IMR-90 (cell line): Measurements from ENCODE around the gene PPP3CA. TPM values are rescaled to one million over a fixed set of nuclear protein-coding genes. Genes with fewer than 3 reads are reported as not detected.

Source experiments
- ATAC-seq: fragments of 200-7000 bp; cut with Tn5 transposase; 2 replicates; pipeline ENCODE4 v1.9.1; 2020; ENCODE audit warnings: low read depth, mild to moderate bottlenecking, moderate library complexity
- BruUV-seq: library from RNA; stranded (reverse); fragments of 400-500 nt; replicated peaks from 2 replicates; lab custom pipeline; 2021; lab: Mats Ljungman, UMichigan
- CTCF ChIA-PET: fragments of 300-600 bp; formaldehyde crosslinking; extraction: SDS; loops from one replicate; lab custom pipeline; 2021; ENCODE audit warnings: antibody characterized with exemption; lab: Yijun Ruan, JAX
- POLR2A ChIA-PET: fragments of 300-600 bp; sonication (Branson Sonifier 250); formaldehyde crosslinking; loops from one replicate; lab custom pipeline; 2022; ENCODE audit warnings: antibody characterized with exemption; ENCODE audit not compliant: unreplicated experiment; lab: Charles Lee
- DNase-seq: peaks from one replicate; pipeline ENCODE4 v3.0.0; 2013
- H2AFZ ChIP-seq: replicated peaks from 2 replicates; pipeline ENCODE3; 2013; ENCODE audit warnings: low read length, mild to moderate bottlenecking; ENCODE audit not compliant: poor library complexity
- H2AK5ac ChIP-seq: 2 replicates; pipeline ENCODE4 v1.6.1; 2013; ENCODE audit warnings: low read depth, low read length, inconsistent platforms
- H2AK9ac ChIP-seq: replicated peaks from 2 replicates; pipeline ENCODE3; 2013; ENCODE audit warnings: mild to moderate bottlenecking, low read depth, low read length, moderate library complexity; ENCODE audit not compliant: poor library complexity
- H2BK120ac ChIP-seq: 2 replicates; pipeline ENCODE4 v1.6.1; 2013; ENCODE audit warnings: low read depth, low read length, inconsistent platforms
- H2BK15ac ChIP-seq: 3 replicates; pipeline ENCODE4 v1.6.1; 2013; ENCODE audit warnings: low read depth, low read length, inconsistent platforms
- H2BK20ac ChIP-seq: 2 replicates; pipeline ENCODE4 v1.6.1; 2013; ENCODE audit warnings: low read depth, mild to moderate bottlenecking, inconsistent platforms, low read length, moderate library complexity
- H2BK5ac ChIP-seq: 2 replicates; pipeline ENCODE4 v1.6.1; 2013; ENCODE audit warnings: mild to moderate bottlenecking, low read depth, low read length, inconsistent platforms; ENCODE audit not compliant: poor library complexity, severe bottlenecking
- H3K14ac ChIP-seq: replicated peaks from 2 replicates; pipeline ENCODE4 v1.6.1; 2013; ENCODE audit warnings: low read depth, low read length, inconsistent platforms
- H3K18ac ChIP-seq: 2 replicates; pipeline ENCODE4 v1.6.1; 2013; ENCODE audit warnings: low read depth, low read length, control low read depth
- H3K23ac ChIP-seq: 2 replicates; pipeline ENCODE4 v1.6.1; 2013; ENCODE audit warnings: low read depth, low read length, inconsistent platforms
- H3K27ac ChIP-seq: 2 replicates; pipeline ENCODE4 v1.5.1; 2013; ENCODE audit warnings: mild to moderate bottlenecking, control low read depth, low read length; ENCODE audit not compliant: insufficient read depth
- H3K27me3 ChIP-seq: 2 replicates; pipeline ENCODE4 v1.6.1; 2013; ENCODE audit warnings: low read length; ENCODE audit not compliant: control insufficient read depth, insufficient read depth
- H3K36me3 ChIP-seq: 2 replicates; pipeline ENCODE4 v1.6.1; 2013; ENCODE audit warnings: low read length, mixed read lengths; ENCODE audit not compliant: control insufficient read depth, insufficient read depth
- H3K4ac ChIP-seq: 2 replicates; pipeline ENCODE4 v1.6.1; 2013; ENCODE audit warnings: low read depth, low read length, inconsistent platforms
- H3K4me1 ChIP-seq: 2 replicates; pipeline ENCODE4 v1.6.1; 2013; ENCODE audit warnings: low read length, mixed read lengths; ENCODE audit not compliant: control insufficient read depth, insufficient read depth
- H3K4me2 ChIP-seq: 2 replicates; pipeline ENCODE4 v1.6.1; 2013; ENCODE audit warnings: low read depth, mild to moderate bottlenecking, control low read depth, low read length, moderate library complexity
- H3K4me3 ChIP-seq: 2 replicates; pipeline ENCODE4 v1.5.1; 2013; ENCODE audit warnings: low read depth, mild to moderate bottlenecking, control low read depth, low read length, moderate library complexity; ENCODE audit not compliant: insufficient read depth
- H3K56ac ChIP-seq: 2 replicates; pipeline ENCODE4 v1.6.1; 2013; ENCODE audit warnings: low read length, inconsistent platforms; ENCODE audit not compliant: insufficient read depth; ENCODE audit errors: extremely low read depth
- H3K79me1 ChIP-seq, 2 experiments: 2 replicates each; pipeline ENCODE4 v1.6.1; 2013; ENCODE audit warnings: low read length in 2 of 2, inconsistent platforms in 1 of 2, low read depth in 1 of 2
- H3K9ac ChIP-seq: 2 replicates; pipeline ENCODE4 v1.6.1; 2013; ENCODE audit warnings: low read depth, low read length, control low read depth
- H3K9me1 ChIP-seq: 2 replicates; pipeline ENCODE4 v1.6.1; 2013; ENCODE audit warnings: low read length, inconsistent platforms; ENCODE audit not compliant: insufficient read depth
- H3K9me3 ChIP-seq: 2 replicates; pipeline ENCODE4 v1.6.1; 2013; ENCODE audit warnings: low read length; ENCODE audit not compliant: control insufficient read depth, insufficient read depth
- H4K20me1 ChIP-seq: 2 replicates; pipeline ENCODE4 v1.6.1; 2013; ENCODE audit warnings: low read length, inconsistent platforms; ENCODE audit not compliant: insufficient read depth
- H4K5ac ChIP-seq: 2 replicates; pipeline ENCODE4 v1.6.1; 2013; ENCODE audit warnings: mild to moderate bottlenecking, low read depth, low read length, control low read depth
- H4K8ac ChIP-seq, 2 experiments: 2 replicates each; pipeline ENCODE4 v1.6.1; 2013; ENCODE audit warnings: low read depth in 2 of 2, low read length in 2 of 2, control low read depth in 1 of 2, inconsistent platforms in 1 of 2
- H4K91ac ChIP-seq: 2 replicates; pipeline ENCODE4 v1.6.1; 2013; ENCODE audit warnings: low read depth, low read length, inconsistent platforms; ENCODE audit not compliant: insufficient read depth
- BHLHE40 ChIP-seq: fragments of 150-350 bp; IDR thresholded peaks from 2 replicates; pipeline ENCODE4 v1.6.1; 2016; ENCODE audit warnings: mild to moderate bottlenecking, low read depth, low read length
- CEBPB ChIP-seq: IDR thresholded peaks from 2 replicates; pipeline ENCODE4 v1.6.1; 2012; ENCODE audit warnings: low read depth, low read length, improper control_type of control experiment
- CHD1 ChIP-seq: IDR thresholded peaks from 2 replicates; pipeline ENCODE4 v1.6.1; 2012; ENCODE audit warnings: low read depth, low read length, improper control_type of control experiment
- MAFK ChIP-seq: IDR thresholded peaks from 2 replicates; pipeline ENCODE4 v1.6.1; 2012; ENCODE audit warnings: low read depth, low read length, improper control_type of control experiment
- MAZ ChIP-seq: IDR thresholded peaks from 2 replicates; pipeline ENCODE4 v1.6.1; 2012; ENCODE audit warnings: low read depth, mild to moderate bottlenecking, low read length, improper control_type of control experiment, moderate library complexity, borderline replicate concordance
- POLR2A ChIP-seq: IDR thresholded peaks from 2 replicates; pipeline ENCODE4 v1.6.1; 2012; ENCODE audit warnings: mild to moderate bottlenecking, low read depth, low read length
- USF2 ChIP-seq: fragments of 150-350 bp; IDR thresholded peaks from 2 replicates; pipeline ENCODE4 v1.6.1; 2017; ENCODE audit warnings: mild to moderate bottlenecking, antibody characterized with exemption, low read length, low read depth
- WGBS, 2 experiments: methylation state at CpG; one replicate each; pipeline versions ENCODE4 v1.1.5 to v1.1.7; 2013; ENCODE audit warnings: missing lambda C conversion rate in 2 of 2; ENCODE audit not compliant: insufficient read length in 1 of 2; ENCODE audit errors: extremely low coverage in 2 of 2; 5-methylcytosine and 5-hydroxymethylcytosine counted together
- dilution Hi-C: fragments of 300-500 bp; cut with HindIII; formaldehyde crosslinking; loops from one replicate; pipeline ENCODE4 v1.14.3; 2018; ENCODE audit warnings: low sequenced_read_pairs; ENCODE audit not compliant: unreplicated experiment
- in situ Hi-C: fragments of 300-500 bp; cut with MboI; formaldehyde crosslinking; loops from 3 replicates; pipeline ENCODE4 v1.14.3; 2019; ENCODE audit warnings: low sequenced_read_pairs, inconsistent platforms, mixed read lengths
- intact Hi-C: fragments of 100-400 bp; cut with micrococcal nuclease; formaldehyde crosslinking; loops from 2 replicates; pipeline ENCODE4 v1.10.0; 2022
- polyA plus RNA-seq, 3 experiments: library from polyadenylated mRNA; depleted of rRNA; stranded (reverse); fragments of >200 nt; gene quantifications; 2 replicates each; pipeline ENCODE4 v1.2.3, GENCODE V29; 2012; ENCODE audit warnings: low replicate concordance in 1 of 3
- total RNA-seq: library from RNA; depleted of rRNA; stranded (reverse); fragments of >200 nt; gene quantifications from 2 replicates; pipeline ENCODE4 v1.2.3, GENCODE V29; 2012

The PPP3CA gene
- total and polyA plus RNA-seq, 2 of the 4 experiments (the other 2 are of a cell fraction), result 14.5 to 48.6 TPM

- in situ Hi-C loops (no loop called here), dilution Hi-C loops (no loop called here)
- H4K5ac ChIP-seq, result no peak overlapping the region
These were observed 205.1 kb downstream of the PPP3CA start for GRCh38 chr4:101142259-101142658.

More at GRCh38 chr4:101142259-101142658, 205.1 kb downstream of the PPP3CA start:
- H3K79me1 ChIP-seq, result peaks cover 5 to 8% of the 10 kb centered on the region in 2 experiments; a peak in 3 of 4 replicates
- BruUV-seq, result no TSS peak
- ChIA-PET POLR2A (no interaction called here), CTCF (no interaction called here)
- H2AFZ ChIP-seq, result no peak overlapping the region
- H3K4me3 ChIP-seq, result no peak overlapping the region
- H4K91ac ChIP-seq, result no peak overlapping the region
- H3K4me2 ChIP-seq, result no peak overlapping the region
- H3K9me3 ChIP-seq, result no peaks in the 10 kb centered on the region
- no peak overlapping the region for H2AK5ac ChIP-seq
- H3K9ac ChIP-seq, result no peak overlapping the region
- no peak overlapping the region for H3K4ac ChIP-seq
- intact Hi-C loops, result no loop called here
- no peak overlapping the region for H2BK5ac ChIP-seq
- H3K9me1 ChIP-seq, result no peaks in the 10 kb centered on the region
- no peaks in the 10 kb centered on the region for H3K27me3 ChIP-seq
- no peak overlapping the region for H3K18ac ChIP-seq
- H3K4me1 ChIP-seq, result peaks cover 2% of the 10 kb centered on the region; the same call in 1 of the 2 replicates
- H3K14ac ChIP-seq, result no peak overlapping the region
- ATAC-seq (no peak), DNase-seq (no peak)
- no peak overlapping the region for H4K8ac ChIP-seq
- no peak for TF ChIP-seq POLR2A
- TF ChIP-seq CEBPB, result no peak
- TF ChIP-seq USF2, result no peak
- no peak for TF ChIP-seq MAFK
- no peak for TF ChIP-seq MAZ
- no peak for TF ChIP-seq CHD1
- no peak for TF ChIP-seq BHLHE40
- H2BK15ac ChIP-seq, result no peak overlapping the region
- no peaks in the 10 kb centered on the region for H3K36me3 ChIP-seq
- no peak overlapping the region for H2AK9ac ChIP-seq
- H3K27ac ChIP-seq, result no peak overlapping the region
- WGBS, 2 experiments, result no CpG with 5 or more reads among the region's 4 CpGs
- H3K56ac ChIP-seq, result no peak overlapping the region
- H2BK120ac ChIP-seq, result no peak overlapping the region
- no peak overlapping the region for H2BK20ac ChIP-seq
- no peaks in the 10 kb centered on the region for H4K20me1 ChIP-seq
- H3K23ac ChIP-seq, result no peak overlapping the region
